Measurements from ENCODE around the gene KMT2D.
"Not testable (repeated sequence)": the region's sequence is repeated elsewhere in the genome, so short reads cannot be mapped to it uniquely, and the experiment has no call there.

KMT2D gene

DNA sequence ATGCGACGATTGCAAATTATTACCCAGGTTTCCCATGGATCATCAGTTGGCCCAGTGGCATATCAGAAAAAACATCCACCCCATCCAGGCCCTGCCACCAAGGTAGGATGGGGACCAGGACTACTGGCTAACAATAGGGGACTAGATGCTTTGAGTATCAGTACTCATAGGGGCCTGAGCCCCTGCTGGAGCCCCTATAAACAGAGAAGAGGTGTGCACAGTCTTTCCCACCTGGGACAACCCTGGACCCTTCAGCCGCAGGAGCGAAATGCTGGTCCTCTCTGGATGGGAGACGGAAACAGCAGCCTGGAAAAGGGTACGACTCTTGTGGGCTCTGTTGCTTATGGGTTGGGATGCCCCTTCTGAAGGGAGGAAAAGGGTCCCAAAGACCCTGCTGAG lies 28.3 kb upstream of the KMT2D start:
- no peak for DNase-seq

DNA sequence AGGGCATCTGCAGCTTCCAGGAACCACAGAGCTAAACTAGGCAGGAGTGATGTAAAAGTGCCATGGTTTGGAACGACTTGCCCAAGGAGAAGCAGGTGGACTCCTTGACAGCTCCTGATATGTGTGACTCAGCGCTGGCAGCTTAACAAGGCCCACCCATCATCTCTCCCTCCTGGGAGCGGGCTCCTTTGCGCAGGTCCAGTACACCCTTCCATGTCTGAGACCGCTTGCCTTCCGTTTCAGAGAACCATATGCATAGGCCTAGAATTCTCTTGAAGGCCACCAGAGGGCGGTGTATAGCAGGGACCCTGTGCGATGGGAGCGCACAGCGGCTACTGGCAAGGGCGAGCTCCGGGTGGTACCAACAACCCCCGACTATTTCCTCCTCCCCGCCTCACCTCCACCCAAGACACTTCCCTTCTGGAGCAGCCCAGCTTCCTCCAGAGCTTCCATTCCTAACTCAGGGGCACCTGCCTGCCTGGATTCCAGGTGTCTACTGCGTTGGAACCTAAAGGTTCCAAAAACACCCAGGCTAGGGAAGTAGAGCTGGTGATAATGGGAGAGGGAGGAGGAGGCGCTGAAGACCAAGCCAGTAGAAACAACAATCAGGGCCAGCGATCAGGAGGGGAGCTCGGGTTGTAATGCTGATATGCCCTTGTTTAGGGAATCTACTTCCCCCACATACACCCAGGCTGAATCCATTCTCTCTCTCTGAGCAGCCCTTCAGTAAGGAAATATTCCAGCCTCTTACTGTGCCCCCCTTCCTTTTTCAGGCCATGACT lies 27.7 kb upstream of the KMT2D start:
- DNase-seq: peak; percentile 93

DNA sequence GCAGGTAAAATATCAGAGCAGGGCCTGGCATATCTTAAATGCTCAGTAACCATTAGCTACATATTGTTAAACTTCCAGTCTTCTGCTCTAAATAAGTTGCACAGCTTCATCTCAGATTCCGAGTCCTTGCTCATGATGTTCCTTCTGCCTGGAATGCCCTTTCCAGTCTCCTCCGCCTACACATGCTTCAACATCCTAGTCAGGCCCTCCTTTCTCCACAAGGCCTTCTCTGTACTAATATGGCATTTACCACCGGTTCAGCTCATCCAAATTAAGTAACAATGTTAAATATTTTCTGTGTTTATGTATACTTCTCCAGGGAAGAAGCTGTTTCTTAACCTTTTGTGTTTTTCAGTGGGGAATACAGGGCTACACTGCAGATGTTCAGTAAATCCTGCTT lies 25.5 kb upstream of the KMT2D start:
- no peak for DNase-seq

DNA sequence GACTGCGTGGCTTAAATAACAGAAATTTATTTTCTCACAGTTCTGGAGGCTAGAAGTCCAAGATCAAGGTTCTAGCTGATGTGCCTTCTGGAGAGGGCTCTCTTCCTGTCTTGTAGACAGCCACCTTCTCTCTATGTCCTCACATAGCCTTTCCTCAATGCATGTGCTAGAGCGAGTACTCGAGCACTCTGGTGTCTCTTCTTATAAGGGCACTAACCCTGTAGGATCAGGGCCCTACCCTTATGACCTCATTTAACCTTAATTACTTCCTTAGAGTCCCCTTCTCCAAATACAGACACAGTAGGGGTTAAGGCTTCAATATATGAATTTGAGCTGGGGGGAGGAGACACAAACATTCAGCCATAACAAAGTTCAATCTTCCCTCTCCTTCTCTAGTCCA lies 23.8 kb upstream of the KMT2D start:
- DNase-seq: no peak

DNA sequence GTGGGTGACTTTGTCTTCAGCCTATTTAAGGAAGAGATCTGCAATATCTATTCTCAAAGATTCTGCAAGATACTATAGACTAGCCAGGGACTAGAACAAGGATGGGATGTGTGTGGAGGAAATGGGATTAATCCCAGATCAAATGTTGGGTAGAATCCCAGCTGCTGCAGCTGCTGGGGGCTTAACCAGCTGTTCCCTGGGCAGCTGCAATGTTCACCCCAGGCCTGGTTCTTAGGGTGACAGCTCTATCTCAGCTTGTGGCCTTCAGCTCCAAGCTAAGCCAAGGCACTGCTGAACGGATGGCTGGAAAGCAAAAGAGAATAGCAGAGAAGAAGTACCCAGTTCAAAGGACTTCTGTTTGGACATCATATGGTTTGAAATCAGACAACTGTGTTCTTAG lies 19.2 kb upstream of the KMT2D start:
- no peak for DNase-seq

DNA sequence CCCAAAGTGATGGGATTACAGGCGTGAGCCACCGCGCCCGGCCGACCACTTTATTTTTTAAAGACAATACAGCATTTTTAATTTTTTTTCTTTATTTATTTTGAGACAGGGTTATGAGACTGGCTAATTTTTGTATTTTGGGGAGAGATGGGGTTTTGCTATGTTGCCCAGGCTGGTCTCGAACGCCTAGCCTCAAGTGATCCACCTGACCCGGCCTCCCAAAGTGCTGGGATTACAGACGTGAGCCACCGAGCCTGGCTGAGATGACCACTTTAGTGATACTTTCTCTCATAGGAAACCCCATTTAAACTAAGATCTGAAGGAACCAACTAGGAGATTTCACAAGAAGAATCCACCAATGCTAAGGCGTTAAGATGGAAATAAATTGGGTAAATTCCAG lies 10.4 kb upstream of the KMT2D start:
- no peak for DNase-seq

DNA sequence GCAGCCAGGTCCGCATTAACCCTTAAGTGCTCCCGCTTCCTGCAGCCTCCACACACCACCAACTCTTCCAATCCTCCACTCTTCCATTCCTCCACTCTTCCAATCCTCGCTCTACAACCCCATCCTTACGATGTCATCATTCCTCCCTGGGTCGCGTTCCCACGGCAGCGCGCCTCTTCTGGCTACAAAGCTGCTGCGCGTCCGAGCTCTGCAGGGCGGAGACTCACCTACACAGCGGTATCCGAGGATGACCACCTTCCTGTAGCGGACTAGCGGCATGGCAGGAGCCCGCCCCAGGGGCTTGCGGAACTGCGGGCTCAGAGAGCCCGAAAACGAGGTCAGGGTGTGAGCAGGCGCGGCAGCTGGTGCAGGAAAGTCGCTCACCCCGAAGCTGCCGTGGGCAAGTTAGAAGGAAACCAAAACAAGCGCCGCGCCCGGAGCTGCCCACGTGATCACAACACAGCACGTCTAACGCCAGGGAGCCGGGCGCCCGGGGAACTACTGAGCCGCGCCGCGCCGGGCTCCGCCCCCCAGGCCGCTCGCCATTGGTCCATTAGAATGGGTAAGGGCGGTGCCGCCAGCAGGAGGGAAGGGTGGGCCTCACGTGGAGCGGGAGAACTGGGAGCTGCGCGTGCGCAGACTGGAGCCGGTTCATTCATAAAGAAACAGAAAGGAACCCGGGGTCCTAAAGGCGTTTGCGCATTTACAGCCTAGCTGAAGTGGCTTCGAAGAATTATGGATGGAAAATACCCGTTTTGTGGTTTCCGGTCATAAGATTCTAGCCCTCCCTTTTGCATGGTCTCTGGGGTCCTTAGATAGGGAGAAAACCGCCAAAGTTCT lies 9.1 kb upstream of the KMT2D start, which contains the start of gene RHEBL1:
RHEBL1 (minus strand) TSS at position 473 of the 840 bp plus-strand sequence; CDS start at position 279, 194 bp downstream.
- peak; percentile 95 for DNase-seq

DNA sequence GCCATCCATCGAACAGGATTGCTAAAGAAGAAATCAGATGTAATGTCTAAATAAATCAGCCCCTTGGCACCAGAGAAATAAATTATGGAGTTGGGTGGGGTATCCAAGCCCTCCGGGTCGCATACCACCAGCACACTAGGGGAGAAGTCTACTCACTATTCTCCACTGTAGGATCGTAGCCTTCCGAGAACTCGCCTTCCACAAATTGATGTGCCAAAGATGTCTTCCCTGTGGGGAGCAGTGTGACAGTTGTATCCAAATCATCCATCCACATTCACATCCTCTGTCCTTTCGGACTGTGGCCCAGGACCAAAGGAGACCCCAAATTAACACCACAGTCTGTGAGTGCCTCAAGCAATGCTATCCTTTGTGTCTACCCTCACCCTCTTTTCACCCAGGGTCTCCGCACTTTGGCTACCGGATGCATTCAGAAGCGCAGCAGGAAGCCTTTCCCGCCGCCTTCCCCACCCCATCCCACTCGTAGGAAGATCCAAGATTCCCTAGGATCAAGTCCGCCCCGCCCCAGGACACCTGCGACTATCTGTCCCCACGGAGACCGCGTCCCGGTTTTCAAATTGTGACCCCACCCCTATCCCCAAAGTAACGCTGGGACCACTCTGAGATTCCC lies 8.4 kb upstream of the KMT2D start:
- DNase-seq: no peak

DNA sequence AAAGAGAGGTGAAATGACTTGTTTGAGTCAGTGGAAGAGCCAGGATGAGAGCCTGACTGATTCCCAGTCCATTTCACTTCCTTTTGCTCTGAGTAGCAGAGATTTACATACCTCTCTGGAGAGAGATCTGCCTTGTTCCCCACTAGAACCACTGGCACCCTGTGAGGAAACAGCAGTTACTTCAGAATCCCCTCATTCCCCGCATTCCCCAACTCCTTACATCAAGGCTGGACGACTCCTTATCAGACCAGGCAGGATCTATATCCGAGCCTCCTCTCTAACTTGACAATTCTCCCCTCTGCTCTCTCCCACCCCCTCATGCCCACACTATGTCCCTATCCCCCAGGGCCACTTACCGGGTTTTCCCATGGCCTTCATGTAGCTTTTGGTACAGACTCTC lies 5.5 kb upstream of the KMT2D start:
- DNase-seq: no peak

DNA sequence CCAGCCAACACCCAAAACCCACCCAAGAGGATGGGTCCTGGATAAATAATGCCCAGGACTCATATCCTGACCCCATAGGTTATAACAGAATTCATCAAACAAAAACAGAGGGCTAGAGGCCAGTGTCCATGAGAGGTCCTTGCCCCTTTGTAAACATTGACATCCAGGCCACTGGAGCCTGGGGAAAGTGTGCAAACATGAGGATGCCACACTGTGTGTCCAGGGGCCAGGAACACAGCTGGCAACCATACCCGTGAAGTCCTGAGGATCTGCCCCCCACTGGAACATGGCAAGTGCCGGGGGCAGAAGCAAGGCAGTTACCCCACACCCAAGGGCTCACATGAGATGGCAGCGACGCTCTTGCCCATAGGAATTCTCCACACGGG lies 4.2 kb upstream of the KMT2D start:
- DNase-seq: no peak

DNA sequence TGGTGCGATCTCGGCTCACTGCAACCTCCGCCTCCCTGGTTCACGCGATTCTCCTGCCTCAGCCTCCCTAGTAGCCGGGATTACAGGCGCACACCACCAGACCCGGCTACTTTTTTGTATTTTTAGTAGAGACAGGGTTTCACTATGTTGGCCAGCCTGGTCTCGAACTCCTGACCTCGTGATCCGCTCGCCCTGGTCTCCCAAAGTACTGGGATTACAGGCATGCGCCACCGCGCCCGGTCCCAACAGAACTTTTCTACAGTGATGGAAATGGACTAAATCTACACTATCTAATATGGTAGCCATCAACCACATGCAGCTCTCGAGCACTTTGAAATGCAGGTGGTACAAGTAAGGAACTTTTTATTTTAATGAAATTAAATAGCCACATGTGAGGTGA lies 1.3 kb upstream of the KMT2D start:
- not testable (repeated sequence) for DNase-seq

DNA sequence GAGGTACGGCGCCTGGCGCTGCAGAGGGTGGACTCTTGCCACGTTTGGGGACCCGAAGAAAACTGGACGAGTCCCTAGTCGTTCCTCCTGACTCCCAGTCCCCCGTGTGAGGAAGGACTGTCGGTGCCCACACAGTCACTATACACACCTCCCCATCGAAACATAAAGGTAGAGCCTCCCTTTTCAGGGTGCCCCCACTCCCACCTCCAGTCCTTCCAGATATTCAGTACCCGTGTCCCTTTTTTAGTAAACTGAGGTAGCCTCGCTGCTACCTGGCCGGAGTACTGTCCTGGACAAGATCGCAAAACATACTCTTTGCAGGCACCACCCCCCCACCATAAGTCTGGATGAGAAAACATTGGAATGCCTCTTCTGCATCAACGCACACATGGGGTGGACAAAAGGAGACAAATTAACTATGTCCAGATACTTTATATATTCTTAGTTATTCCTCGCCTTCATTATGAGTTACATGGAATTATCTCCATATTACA lies 610 bp upstream of the KMT2D start:
- DNase-seq: no peak

DNA sequence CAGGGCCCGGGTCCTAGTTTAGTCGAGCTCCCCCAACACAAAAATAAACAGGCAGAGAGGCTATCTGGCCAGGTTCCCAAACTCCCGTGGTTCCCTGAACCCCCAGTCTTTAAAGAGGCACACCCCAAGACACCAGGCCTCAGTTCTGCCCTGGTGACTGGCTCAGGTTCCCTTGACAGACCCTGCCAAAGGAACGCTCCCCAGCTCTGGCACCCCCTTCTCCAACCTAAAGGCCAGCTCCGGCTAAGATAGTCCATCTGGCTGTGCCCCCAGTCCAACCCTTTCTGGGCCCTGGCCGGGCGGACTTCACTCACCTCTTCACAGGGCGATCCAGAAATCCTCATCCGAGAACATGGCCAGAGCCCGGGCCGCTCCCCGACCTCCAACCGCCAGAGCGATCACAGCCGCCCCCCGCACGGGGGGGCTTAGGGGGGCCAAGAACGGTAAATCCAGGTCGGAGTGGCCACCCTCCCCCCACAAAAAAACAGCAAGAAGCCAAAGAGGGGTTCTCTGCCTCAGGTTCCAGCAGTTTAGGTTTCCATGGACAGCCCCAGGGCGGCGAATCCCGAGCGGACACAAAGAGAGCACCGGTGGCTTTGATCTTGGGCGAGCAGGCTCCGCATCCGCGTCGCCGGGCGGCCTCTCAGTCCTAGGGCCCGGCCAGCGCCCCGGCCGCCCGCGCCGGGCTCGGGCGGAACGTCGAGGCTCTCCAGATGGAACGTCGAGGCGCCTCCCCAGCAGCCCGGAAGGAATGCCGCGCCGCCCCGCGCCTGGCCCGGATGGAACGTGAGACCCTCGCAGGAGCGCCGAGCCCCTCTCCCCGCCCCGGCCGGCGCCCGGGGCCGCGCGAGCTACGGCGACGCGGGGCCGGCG lies 1.1 kb downstream of the KMT2D start:
- no peak for DNase-seq

DNA sequence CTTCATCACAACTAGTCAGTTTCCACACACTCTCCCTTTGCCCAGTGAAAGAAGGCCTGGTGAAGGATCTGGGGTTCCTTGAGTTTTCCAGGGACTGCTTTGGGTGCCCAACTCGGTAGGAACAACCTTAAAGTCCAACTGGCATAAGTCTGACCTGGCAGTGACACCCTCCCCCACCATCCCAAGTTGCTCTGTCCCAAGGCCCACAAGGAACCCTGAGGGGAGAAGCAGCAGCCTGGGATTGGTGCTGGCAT lies 1.6 kb downstream of the KMT2D start:
- DNase-seq: no peak

DNA sequence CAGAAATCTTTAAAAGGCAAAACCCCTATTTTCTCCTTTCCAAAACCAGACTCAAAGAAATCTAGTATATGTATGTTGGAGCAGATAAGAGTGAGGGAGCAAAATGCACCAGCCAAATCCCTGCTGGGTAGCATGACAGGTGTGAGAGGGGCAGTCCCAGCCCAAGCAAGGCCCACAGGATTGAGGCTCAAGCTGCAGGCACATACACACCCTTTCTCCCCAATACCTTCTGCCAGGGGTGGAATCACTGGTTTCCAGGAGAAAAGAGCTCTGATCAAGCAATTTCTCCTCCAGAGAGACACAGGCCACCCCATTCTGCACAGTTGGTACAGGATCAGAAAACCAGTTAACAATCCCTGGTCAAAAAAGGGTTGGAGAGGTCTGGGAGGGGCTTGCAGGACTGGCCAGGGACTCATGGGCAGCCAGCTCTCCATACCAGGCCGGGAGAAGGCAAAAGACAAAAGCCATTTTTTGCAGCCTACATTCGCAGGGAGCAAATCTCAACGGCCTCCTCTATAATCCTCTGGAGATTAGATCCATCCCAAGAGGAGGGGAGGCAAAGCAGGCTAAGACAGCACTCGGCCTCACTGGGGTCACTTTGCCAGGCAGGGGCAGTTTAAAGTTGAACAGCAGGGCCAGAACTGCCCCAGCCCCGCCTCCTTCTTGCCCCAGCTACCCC lies 2.1 kb downstream of the KMT2D start:
- no peak for DNase-seq

DNA sequence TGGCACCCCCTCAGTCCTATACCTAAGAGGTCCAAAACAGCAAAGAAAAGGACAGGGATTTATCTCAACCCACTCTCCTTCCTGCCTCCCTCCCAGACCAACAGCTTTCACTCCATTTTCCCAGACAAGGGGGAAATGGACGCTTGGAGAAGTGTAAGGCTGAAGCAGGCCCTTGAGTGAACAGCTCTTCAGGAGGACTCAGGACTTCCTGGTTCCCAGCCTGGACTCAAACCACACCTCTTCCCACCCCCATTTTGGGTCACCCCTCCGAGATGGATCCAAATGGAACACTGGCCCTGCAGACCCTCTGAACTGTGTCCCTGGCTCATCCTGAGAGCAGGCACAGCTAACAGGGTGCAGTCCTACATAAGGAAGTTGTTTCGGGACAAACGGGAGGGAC lies 2.7 kb downstream of the KMT2D start:
- DNase-seq: peak; percentile 15

DNA sequence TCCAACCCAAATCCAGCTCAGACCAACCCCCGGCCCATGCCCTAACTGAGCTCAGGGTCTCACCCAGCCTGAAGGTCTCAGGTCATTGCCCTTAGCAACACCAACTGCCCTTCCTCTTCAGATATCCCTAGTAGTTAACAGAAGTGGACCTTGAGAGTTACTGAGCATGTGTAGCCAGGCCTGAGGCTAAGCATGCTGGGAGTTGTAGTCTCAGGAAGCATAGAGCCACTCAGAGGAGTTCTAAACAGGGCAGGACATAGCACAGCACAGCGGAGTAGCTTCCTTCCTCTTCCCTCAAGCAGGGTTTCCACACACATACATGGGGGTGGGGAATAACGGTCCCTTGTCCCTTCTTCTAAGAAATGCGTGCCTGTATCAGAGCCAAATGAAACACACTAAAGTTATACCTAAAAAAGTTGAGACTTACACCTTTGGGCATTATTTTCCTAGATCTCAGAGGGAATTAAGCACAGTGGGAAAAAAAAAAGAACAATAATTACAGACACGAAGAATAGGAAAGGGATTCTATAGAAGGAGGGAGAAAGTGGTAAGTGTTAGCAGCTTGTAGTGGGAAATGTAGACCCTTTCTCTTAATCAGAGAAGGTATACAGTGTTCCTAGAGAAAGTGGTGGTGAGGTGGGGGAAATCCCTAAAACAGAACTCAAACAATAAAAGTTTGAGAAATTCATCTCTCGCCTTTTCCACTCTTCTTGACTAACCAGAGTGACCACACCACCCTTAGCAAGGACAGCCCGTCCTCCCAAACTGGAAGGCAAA lies 4.4 kb downstream of the KMT2D start:
- peak; percentile 64 for DNase-seq

DNA sequence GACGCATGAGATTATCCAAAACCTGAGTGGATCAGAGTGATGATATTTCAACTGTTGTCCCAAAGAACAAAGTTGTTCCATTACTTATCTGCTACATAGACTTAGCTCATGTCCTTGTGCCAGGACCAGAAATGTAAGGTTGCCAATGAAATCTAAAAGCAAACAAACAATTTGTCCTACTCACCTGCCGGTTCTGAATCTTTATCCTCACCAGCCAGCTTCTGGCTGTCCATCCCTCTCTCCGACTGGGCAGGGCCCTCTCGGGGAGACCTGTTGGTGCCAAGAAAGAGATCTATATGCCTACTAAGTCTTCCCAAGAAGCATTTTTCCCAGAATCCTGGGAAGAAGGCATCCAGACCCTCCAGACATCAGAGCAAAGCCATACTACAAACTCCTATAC lies 5.5 kb downstream of the KMT2D start:
- DNase-seq: no peak

DNA sequence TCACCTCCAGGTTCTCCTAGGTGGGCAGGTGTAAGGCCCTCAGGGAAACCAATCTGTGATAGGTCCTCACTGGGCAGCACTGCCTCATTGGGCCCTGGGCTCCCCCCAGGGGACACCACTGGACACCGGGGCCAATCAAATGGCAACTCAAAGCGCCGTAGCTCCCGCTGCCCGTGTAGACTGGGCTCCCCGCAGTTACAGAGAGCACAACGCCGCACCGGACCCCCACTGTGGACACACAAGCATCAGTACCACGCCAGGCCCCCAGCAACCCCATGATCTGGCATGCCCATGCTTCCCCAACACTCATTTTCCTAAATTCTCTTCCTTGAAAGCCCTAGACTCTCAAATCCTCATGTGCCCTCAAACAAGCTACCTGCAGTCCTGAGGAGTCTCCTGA lies 6.1 kb downstream of the KMT2D start:
- DNase-seq: no peak

DNA sequence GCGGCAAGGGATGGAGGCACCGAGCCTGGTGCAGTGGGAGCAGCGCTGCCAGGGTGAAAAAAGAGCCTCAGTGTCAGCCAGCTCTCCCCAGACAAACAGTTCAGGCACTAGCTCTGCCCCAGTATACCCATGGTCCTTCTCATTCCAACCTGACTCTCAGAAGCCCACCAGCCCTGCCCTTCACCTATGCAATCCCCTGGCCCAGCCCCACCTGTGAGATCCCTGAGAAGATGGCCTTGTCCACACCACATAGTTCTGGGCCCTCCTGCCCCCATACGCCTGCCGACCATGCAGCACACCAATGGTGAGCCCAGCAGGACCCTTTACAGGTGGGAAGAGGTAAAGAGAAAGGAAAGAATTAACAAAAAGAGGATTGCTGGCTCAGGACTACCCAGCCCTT lies 6.5 kb downstream of the KMT2D start:
- no peak for DNase-seq

DNA sequence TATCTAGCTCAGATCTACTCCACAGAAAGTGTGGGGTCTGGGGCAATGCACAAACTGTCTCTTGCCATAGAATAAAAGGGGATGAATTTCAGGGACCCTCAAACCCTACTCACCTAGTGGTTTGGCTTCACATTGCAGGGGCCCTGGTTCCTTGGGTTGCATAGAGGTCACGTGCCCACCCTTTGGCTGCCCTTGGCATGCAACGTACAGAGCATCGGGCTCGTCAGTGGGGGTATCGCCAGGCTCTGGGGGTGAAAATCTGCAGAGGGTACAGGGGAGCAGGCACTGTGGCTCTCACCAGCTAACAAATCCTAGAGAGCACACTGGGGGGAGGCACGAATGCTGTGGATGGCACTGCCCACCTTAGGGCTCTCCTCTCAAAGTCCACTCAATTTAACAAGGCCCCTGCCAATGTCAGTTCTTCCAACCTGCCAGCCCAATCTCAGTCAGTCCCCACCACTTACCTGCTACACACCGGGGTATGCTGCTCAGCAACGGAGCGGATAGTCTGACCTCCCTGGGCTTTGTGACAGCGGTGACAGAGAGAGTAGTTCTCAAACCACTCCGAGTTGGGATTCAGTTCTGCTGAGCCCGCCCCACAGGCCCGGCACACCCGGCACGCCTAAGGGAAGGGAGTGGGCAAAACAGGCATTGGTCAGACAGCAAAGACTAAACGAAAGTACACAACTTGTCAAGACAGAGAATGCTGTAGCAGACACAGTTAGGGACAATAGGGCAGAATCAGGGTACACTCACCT lies 8.0 kb downstream of the KMT2D start:
- DNase-seq: no peak

Measured in NCI-H510A treated with DMSO at 0.1 percent for 48 hours (cell line).